NCI-H1105 (cell line): ENCODE results near the gene TSPAN7.

ENCODE experiments used
- DNase-seq: peaks from one replicate; lab custom pipeline; 2025; lab: John Stamatoyannopoulos, UW

The TSPAN7 gene

DNA sequence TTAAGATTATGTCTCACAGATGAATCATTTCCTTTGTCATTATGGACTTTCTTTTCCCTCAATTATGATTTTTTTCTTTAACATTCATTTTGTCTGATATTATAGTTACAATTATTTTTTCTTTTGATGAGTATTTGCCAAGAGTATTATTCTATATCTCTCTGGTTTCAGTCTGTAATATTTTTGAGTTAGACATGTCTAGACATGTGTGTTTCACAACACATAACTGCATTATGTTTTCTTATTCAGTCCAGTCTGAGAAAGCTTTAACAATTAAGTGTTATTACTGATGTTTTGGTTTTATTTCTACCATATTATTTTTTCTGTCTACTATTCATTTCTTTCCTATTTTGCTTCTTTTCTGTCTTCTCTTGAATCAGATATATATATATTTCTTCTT lies 131.6 kb downstream of the TSPAN7 start:
- no peak for DNase-seq

DNA sequence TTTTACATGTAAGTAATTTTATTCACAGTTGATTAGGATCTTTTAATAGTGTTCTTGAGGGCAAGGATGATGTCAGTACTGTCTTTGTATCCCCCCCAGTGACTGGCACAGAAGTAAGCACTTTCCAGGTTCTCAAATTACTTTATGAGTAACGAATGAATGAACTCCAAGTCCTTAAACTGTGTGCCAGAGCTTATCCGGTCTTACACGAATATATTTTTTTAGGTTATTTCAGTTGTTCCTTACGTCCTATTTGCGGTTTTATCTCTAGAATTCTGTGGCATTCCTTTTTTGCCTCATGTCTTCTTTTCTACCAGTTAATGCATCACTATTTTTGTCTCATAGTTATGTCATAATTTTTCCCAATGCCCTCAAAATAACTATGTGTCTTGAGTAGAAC lies 133.1 kb downstream of the TSPAN7 start:
- no peak for DNase-seq

DNA sequence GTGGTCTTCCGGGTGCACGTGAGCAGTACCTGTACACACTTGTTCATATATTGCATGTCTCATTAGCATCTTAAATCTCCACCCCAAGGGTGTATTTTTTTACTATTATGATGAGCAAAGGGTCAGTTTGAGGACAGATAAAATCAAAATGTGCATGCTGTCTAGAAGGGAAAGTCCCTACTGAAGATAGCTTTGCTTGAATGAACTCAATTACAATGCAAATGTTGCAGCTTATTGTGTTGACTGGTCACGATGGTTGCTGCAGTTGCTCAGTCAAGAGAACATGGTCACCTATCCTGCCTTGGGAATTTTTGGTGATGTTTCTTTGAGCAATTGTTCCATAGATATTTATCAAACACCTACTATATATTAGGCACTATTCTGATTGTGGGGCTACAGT lies 136.1 kb downstream of the TSPAN7 start:
- no peak for DNase-seq

DNA sequence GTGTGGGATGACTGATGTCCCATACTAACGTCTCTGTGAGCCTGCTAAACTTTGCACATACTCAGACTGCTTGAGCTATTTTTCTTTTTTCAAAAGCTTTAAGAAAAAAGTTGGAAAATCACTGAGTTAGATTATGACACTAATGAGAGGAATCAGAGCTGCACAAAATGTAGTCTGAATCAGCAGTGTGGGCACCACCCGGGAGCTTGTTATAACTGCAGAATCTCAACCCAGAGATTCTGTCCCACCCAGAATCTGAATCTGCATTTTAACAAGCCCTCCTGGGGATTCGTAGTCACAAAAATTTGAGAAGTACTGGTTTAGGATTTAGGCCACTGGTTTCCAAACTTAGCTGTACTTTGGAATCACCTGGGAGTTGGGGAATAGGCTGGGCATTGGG lies 137.8 kb downstream of the TSPAN7 start:
- DNase-seq, result no peak

DNA sequence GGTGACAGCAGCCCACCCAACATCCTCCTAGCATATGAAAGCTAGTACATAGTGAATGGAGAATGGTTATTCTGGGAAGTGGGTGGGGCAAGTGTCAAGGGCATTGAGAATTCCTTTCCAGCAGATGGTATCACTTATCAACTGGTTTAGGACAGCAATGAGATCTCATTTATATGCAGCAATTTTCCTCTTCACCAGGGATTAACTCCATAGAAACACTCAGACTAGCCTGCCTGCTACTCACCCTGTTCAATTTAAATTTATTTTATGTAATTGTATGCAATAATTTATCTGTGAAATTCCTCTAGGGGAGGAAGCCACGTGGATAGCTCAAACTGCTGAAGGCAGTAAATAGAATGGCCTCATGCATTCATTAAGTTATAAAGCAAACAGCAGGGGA lies 138.4 kb downstream of the TSPAN7 start:
- DNase-seq, result no peak

DNA sequence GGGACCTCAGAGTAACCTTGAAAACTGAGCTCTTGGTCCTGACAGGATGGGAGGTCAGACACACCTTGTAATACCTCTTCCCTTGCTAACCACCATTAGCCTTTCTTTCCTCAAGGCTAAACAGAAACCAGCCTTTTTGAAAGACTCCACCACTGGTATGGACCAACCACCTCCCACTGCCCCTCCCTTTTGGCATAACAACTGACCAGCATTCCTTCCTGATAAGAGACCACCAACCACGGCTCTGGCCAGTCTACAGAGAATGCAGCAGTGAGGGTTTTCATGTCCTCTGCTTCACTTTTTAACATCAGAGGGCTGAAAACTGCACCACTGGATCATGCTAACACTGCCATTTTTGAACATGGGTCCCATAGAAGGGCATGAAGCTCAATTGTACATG lies 139.7 kb downstream of the TSPAN7 start:
- no peak for DNase-seq

DNA sequence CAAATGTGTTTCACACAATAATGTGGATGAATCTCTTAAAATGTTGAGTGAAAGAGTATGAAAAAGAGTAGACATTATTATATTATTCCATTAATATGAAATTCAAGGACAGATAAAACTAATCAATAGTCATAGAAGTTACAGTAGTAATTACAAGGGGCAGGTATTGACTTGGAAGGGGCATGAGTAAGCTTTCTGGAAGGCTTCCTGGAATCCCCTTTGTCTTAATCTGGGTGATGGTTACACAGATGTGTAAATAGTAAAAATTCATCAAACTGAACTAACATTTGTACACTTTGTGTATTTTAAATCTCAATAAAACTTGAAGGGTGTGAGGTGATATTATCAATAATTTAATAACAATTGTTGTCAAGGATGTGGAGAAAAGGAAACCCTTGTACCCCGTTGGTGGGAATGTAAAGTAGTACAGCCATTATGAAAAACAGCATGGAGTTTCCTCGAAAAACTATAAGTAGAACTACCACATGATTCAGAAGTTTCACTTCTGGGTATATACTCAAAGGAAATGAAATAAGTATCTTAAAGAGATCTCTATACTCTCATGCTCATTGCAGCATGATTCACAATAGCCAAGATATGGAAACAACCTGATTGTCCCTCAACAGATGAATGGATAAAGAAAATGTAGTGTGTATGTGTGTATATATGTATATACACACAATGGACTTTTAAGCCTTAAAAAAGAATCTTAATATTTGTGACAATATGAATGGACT lies 143.0 kb downstream of the TSPAN7 start:
- no peak for DNase-seq

DNA sequence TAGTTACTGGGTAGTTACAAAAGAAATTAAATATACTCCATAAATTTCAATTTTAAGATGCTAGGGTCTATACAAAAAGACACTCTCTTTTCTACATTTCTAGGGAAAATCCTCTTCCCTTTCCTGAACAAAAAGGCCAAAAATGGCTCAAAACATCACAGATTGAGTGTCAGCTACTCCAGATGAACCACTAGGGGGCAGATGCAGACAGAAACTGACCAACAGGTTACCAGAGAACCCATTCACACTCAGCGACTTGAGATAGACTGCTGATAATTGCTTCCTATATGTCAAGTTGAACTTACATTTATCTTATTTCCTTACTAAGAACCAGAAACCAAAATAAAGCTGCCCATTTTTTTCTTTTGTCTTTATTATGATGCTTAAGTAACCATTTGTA lies 156.5 kb downstream of the TSPAN7 start:
- no peak for DNase-seq

DNA sequence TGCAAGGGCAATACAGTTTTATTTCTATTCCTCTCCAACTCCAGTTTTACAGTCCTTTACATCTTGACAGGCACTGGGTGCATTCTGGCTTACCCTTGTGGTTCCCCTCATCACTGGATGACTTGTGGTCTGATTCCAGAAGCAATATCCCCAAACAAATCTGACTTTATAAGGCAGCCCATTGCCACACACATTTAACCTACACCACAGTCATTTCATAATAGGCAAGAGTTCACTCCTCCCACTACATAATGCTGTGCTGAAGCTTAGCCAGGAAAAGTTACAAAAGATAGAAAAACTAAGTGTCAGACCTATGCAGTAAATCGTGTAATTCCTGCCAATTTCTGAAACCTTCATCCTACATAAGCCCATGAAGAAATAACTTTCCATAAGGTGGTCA lies 157.0 kb downstream of the TSPAN7 start:
- DNase-seq, result no peak

DNA sequence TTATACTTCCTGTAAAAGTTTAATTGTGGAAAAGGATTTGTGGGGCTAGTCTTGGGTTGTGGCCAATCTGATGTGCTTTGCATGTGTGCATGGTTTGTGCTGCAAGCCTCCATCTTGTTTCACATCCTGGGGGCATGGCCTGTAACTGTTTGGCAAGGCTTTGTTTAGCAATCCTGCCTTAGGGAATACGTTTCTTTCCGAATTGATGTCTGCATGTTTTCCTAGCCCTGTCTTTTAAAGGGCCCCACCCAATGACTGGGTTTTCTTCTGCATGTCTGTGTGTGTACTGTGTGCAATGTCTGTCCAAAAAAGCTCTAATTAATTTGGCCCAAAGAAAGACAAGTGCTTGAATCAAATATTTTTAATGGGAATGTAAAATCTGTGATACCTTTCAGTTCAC lies 165.3 kb downstream of the TSPAN7 start:
- DNase-seq, result no peak

DNA sequence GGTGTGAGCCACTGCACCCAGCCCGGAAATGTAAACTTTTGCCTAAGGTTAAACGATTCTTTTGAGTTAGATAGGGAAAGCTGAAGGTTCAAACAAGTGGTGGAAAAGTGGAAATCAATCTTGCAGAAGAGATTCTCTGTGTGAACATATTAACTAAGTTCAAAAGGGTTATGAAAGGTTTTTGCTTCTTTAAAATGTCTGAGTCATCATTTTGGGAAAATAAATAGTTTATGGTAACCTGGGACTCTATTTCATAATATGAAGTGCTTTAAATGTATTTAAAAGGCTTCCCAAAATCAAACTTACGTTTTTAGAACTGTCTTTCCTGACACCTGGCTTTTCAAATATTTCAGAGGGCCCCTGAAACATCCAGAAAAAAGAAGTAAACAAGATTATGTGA lies 166.3 kb downstream of the TSPAN7 start:
- no peak for DNase-seq

DNA sequence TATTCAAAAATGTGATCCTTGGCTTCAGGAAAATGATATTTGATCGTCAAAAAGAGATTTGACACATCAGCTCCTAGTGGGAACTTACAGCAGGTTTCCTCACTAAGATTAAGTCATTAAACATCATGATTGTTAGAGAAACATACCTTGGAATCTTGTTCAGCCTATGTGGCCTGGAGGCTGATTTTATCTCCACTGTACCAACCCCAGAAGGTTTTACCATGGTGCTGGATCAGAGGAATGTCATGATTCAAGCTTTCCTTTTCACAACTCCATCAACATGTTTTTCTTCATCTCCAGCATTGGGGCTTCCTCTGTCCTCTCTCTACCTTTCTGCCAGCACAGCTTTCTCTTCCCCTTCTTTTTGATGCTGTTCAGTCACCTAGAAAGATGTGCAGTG lies 171.5 kb downstream of the TSPAN7 start:
- no peak for DNase-seq
